Parathyroid adenoma (tissue), 2 donors: ENCODE results near the gene GNL2.
A peak's percentile ranks its signal among the peaks of the same experiment; 100 is the strongest.

Source experiments
- H2AFZ ChIP-seq: fragments of 300-600 bp; sonication (generic); one replicate; pipeline ENCODE4 v1.7.0; 2017; ENCODE audit warnings: antibody characterized with exemption, mild to moderate bottlenecking
- H3K27ac ChIP-seq: fragments of 300-600 bp; sonication (generic); one replicate; pipeline ENCODE4 v1.7.0; 2017
- H3K27me3 ChIP-seq: fragments of 300-600 bp; sonication (generic); one replicate; pipeline ENCODE4 v1.7.0; 2017; ENCODE audit warnings: low read length; ENCODE audit not compliant: control insufficient read depth, insufficient read depth
- H3K36me3 ChIP-seq: fragments of 300-600 bp; sonication (generic); one replicate; pipeline ENCODE4 v1.7.0; 2017; ENCODE audit warnings: low read length; ENCODE audit not compliant: control insufficient read depth, insufficient read depth
- H3K4me1 ChIP-seq: fragments of 300-600 bp; sonication (generic); one replicate; pipeline ENCODE4 v1.7.0; 2017; ENCODE audit warnings: control low read depth
- H3K4me2 ChIP-seq: fragments of 300-600 bp; sonication (generic); one replicate; pipeline ENCODE4 v1.7.0; 2017; ENCODE audit warnings: low read length
- H3K4me3 ChIP-seq: fragments of 300-600 bp; sonication (generic); one replicate; pipeline ENCODE4 v1.7.0; 2017; ENCODE audit warnings: low read depth, low read length
- H3K79me2 ChIP-seq: fragments of 300-600 bp; sonication (generic); one replicate; pipeline ENCODE4 v1.7.0; 2017; ENCODE audit warnings: control low read depth
- H3K9ac ChIP-seq: fragments of 300-600 bp; sonication (generic); one replicate; pipeline ENCODE4 v1.7.0; 2017; ENCODE audit warnings: mild to moderate bottlenecking
- H3K9me3 ChIP-seq: fragments of 300-600 bp; sonication (generic); one replicate; pipeline ENCODE4 v1.7.0; 2017; ENCODE audit warnings: low read length; ENCODE audit not compliant: control insufficient read depth
- CTCF ChIP-seq: fragments of 300-600 bp; sonication (generic); IDR thresholded peaks from one replicate; pipeline ENCODE4 v1.7.0; 2017; ENCODE audit warnings: antibody characterized with exemption, mild to moderate bottlenecking
- donor health status: primary hyperparathyroidism.

Gene GNL2

DNA sequence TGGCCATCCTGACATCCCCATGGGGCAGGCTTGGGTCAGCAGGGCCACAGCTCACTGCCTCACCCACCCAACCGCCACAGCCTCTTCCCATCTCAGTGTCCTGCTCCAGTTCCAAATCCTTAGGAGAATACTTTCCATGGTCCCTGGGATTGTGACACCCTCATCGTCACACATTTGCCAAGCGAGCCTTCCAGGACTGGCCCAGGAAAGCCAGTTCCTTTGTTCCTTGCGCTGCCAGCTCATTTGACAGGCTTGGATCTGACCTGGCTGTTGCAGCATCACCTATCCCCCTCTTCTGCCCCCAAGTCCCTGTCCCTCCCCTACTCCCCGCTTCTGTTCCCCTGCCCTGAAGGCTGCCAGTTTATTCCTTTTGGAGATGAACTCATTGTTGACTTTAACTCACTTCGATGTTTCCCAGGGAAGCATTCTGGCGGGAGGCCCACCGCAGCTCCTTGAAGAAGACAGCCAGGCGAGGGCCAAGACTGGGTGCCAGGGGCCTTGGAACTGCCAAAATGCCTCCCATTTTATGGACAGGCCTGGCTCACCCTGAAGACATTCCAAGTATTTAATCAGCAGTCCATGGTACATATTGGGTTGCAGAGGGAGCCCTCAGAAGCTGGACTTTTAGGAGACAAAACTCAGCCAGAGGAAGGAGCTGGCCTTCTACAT lies 10.2 kb upstream of the GNL2 start:
- Histone ChIP-seq H3K36me3 (no peaks in the 10 kb centered on the region), H3K4me2 (no peak overlapping the region), H3K79me2 (no peaks in the 10 kb centered on the region), H3K27me3 (no peaks in the 10 kb centered on the region), H3K27ac (no peak overlapping the region), H3K9me3 (no peaks in the 10 kb centered on the region), H3K9ac (no peak overlapping the region), H3K4me3 (no peak overlapping the region), H3K4me1 (no peaks in the 10 kb centered on the region), H2AFZ (no peak overlapping the region)
- no peak for TF ChIP-seq CTCF

DNA sequence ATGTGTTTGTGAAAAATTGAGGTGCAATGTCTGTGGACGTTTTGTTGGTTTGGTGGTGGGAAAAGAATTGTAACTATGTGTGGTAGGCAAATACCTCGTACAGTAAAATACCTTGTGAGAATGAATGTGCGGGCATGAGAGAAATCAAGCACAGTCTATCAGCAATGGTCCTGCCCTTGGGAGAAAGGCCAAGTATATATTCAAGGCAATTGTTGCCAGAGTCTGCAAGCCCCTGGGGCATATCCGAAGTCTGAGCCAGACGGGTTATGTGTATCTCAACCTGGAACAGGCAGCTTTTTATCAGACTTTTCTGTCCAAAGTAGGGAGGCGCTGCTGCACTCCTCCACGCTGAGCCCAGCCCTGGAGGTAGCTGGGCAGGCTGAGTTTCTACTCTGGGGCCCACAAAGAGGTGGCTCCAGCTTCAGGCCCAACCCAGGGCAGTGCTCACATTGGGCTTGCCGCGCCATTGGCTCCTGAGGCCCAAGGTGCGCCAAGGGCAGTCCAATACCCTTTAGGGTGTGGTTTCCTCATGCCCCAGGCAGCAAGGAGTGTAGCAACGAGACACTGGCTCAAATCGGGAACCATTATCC lies 9.4 kb upstream of the GNL2 start:
- no peak overlapping the region for H3K9ac ChIP-seq
- H3K27me3 ChIP-seq, result no peaks in the 10 kb centered on the region
- H3K4me2 ChIP-seq, result no peak overlapping the region
- H3K4me3 ChIP-seq, result no peak overlapping the region
- H3K9me3 ChIP-seq, result no peaks in the 10 kb centered on the region
- no peaks in the 10 kb centered on the region for H3K36me3 ChIP-seq
- no peak overlapping the region for H2AFZ ChIP-seq
- no peaks in the 10 kb centered on the region for H3K79me2 ChIP-seq
- H3K4me1 ChIP-seq, result no peaks in the 10 kb centered on the region
- TF ChIP-seq CTCF, result no peak
- no peak overlapping the region for H3K27ac ChIP-seq

- H3K27me3 ChIP-seq, result no peaks in the 10 kb centered on the region
- no peaks in the 10 kb centered on the region for H3K79me2 ChIP-seq
- H3K27ac ChIP-seq, result no peak overlapping the region
- H3K4me2 ChIP-seq, result no peak overlapping the region
- no peak overlapping the region for H3K9ac ChIP-seq
- TF ChIP-seq CTCF, result peak; percentile 44
- no peaks in the 10 kb centered on the region for H3K36me3 ChIP-seq
- H3K4me1 ChIP-seq, result no peaks in the 10 kb centered on the region
- no peak overlapping the region for H3K4me3 ChIP-seq
- no peak overlapping the region for H2AFZ ChIP-seq
- H3K9me3 ChIP-seq, result no peaks in the 10 kb centered on the region
Measured at GRCh38 chr1:37602750-37603694, 7.3 kb upstream of the GNL2 start.

- Histone ChIP-seq H3K79me2 (no peaks in the 10 kb centered on the region), H3K9ac (no peak overlapping the region), H3K4me1 (no peaks in the 10 kb centered on the region), H3K27me3 (no peaks in the 10 kb centered on the region), H3K27ac (no peak overlapping the region), H3K9me3 (no peaks in the 10 kb centered on the region), H3K4me3 (no peak overlapping the region), H2AFZ (no peak overlapping the region), H3K36me3 (no peaks in the 10 kb centered on the region), H3K4me2 (no peak overlapping the region)
- TF ChIP-seq CTCF, result no peak
Measured at GRCh38 chr1:37601441-37601840, 5.7 kb upstream of the GNL2 start.
